GM21737 (cell line): ENCODE results near the gene CHRNE.
"Not testable (repeated sequence)": the region's sequence is repeated elsewhere in the genome, so short reads cannot be mapped to it uniquely, and the experiment has no call there.

ENCODE experiments used
- ATAC-seq: cut with Tn5 transposase; IDR thresholded peaks from one replicate; pipeline ENCODE4 v1.9.1; 2021; ENCODE audit warnings: mild to moderate bottlenecking, moderate library complexity; ENCODE audit not compliant: unreplicated experiment

Gene CHRNE

DNA sequence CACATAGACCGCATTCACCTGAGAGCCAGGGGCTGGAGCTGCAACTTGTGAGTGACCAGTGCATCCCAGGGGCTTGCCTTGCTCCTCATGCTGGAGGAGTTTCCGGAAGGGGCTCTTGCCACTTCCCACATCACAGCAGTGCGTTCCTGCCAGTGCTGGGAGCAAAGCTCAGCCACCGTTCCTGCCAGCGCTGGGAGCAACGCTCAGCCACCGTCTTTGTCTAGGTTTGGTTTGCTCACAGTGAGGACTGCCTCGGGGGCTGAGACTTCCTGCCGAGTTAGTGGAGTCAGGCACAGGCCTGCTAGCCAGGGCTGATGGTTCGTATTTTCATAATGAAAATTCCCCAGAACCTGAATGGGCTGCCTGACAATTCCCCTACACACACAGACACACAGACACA is 5.4 kb upstream of the CHRNE start:
- ATAC-seq, result no peak

DNA sequence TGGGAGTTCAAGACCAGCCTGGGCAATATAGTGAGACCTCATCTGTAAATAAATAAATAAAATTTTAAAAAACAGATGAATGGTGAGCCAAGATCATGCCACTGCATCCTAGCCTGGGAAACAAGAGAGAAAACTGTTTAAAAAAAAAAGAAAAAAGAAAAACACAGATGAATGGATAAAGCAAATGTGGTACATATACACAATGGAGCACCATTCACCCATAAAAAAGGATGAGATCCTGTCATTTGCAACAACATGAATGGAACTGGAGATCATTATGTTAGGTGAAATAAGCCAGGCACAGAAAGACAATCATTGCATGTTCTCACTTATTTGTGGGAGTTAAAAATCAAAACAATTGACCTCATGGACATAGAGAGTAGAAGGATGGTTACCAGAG is 3.7 kb upstream of the CHRNE start:
- ATAC-seq, result not testable (repeated sequence)

DNA sequence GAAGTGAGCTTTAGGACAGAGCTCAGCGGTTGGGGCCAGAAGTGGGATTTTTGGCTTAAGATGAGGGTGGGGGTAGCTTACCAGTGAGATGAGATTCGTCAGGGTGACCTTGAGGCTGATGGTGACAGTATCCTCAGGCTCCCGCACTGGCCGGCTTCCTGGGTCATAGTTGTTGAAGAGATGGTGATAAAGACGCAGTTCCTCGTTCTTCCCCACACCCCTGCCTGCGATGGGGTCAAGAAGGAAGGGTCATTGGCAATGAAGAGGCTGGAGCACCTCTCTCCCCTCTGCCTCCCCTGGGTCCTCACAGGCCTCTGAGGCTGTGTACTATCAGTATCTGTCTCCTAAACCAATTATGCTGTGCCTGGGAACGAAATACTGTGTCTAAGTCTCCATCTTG is 358 bp downstream of the CHRNE start:
- no peak for ATAC-seq

DNA sequence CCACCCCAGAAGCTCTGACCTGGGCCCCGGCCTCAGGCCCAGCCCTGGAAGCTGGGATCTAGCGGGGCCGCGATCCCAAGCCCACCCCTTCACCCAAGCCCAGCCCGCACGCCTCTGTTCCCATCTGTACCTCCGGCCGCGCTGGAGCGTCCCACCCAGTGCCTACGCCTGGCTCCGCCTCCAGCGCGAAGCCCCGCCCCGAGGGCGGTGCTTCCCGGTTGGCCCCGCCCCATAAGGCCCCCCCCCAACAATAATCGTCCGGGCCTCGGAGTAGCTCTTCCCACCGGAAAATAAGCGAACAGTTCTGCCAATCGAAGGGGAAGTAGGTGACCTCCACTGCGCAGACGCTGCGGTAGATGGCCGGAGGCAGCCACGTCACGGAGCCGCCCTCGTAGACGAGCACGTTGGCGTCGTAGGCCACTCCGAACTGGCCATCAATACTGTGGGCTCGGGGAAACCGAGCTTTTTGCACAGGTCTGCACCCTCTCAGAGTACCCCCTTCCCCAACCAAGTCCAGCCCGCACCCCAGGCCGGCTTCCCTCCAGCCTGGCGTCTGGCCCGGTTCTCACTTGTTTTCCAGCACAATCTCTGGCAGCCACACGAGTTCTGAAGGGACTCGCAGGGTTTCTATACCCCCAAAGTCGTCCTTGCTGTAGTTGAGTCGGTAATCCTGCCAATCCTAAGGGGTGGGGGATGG is 1.1 kb downstream of the CHRNE start:
- no peak for ATAC-seq

DNA sequence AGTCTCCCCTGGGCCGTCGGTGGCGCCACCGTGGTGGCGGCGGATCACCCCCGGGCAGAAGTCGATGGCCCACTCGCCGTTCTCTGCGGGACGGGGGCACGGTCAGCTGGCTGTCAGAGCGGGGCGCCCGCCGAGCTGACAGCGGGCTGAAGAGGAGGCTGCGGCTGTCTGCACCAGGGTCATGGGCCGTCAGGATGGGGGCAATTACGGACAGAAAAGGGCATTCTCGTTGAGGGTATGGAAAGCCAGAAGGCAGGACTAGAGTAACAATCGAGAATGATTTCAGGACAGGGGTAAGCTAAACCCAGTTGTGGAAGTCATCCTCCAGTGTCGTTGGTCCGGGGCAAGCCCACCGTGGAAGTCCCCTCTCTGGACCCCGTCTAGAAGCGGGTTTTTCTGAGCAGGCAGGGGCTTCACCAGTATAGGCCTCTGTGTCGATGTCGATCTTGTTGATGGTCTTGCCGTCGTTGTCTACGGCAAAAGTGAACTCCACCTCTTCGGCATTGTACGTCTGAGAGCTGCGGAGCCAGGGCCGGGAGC is 1.7 kb downstream of the CHRNE start:
- no peak for ATAC-seq

DNA sequence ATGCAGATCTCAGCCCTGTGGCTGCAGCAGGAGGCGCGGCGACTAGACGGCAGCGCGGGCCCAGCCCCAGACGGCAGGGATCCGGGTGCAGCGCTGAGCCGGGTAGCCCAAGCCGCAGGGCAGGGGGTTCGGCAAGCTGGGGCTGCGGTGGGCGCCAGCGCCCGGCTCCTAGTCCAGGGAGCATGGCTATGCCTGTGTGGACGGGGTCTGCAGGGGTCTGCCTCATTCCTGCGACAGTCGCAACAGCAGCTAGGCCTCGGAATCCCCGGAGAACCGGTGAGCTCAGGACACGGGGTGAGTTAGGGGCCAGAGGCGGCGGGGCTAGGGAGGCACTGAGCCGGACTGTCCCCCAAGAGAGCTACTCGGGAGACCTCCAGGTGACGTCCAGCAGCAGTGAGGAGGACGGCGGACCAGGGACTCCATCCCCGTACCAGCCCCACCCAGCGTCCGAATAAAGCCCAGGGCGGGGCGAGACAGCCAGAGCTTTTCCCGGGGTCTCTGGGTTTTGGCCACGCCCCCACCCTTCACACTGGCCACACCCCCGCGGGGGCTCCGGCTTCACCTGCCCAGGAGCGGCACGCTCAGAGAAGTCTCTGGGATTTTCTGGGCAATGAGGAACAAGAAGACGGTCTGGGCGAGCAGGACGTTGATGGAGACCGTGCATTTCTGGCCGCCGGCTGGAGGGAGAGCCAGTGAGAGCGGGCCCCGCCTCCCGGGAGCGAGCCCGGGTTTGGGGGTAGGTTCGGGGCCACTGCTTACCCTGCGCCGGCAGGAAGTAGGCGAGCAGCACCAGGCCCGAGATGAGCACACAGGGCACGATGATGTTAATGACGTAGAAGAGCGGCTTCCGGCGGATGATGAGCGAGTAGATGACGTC is 2.4 kb downstream of the CHRNE start:
- no peak for ATAC-seq

DNA sequence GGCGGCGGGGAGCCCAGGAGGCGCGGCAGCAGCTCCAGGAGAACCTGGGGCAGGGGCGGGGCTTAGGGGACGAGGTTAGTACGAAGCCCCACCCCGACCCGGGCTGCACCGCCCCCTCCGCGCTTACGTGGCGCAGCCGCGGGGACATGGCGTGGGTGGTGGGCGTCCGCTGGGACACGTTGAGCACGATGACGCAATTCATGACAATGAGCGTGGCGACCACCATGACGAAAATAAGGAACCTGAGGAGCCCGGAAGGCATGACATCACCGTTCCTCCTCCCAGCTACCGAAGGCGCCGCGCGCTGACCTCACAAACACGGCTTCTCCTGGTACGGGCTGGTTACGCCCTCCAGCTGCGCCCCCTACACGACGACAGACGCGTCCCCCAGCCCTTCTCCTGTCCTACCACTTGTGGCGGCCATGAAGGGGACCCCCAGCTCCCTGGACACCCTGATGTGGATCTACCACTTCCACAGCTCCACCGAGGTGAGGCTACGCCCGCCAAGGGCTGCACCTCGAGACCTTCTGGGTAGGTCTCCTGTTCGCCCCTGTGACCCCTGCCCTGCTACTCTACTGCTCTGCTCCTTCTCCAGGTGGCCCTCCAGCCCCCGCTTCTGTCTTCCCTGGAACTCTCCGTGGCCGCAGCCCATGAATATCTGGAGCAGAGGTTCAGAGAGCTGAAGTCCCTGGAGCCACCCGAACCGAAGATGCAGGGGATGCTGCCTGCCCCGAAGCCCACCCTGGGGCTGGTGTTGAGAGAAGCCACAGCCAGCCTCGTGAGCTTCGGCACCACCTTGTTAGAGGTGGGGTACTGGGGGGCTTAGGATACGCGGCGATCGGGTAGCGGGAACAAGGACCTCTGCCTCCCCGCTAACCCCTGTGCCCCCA is 3.3 kb downstream of the CHRNE start, which contains the start of gene C17orf107:
Gene C17orf107 (plus strand): TSS at position 196 of the 890 bp plus-strand sequence. CDS start 227 bp downstream, at position 423.
- ATAC-seq, result no peak

DNA sequence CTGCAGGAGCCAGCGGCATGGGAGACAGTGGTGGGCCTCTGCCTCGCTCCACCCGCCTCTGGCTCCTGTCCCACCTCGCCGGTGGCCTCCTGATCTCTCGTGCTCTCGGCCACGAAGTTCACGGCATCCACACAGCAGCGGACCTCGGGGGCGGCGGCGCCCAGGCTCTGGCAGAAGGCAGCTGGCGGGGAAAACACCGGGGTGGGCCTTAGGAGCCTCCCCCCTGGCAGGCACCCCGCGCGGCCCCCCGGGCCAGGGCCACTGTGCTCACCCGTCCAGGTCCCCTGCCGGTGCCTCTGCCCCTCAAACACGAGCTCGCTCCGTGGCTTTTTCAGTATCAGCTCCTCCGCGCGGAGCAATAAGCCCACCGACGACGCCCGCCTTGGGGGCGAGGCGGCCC is 4.0 kb downstream of the CHRNE start:
- no peak for ATAC-seq

DNA sequence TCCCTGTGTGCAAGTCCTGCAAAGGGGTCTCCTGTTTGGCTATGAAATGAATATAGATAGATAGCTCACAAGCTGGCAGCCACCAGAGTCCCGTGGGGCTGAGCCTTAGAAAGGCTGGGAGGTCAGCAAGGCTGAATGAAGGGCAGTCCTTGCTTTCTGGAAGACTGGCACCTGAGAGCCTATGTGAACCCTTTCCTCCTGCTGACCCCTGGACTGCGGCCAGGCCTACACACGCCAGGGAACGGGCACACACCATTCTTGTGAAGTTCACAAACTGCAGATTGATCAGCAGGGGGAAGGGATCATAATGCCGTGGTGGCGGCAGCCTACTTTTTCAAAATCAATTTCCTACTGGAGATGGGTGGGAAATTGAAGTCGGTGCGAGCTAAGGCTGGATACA is 4.5 kb downstream of the CHRNE start:
- ATAC-seq, result no peak

DNA sequence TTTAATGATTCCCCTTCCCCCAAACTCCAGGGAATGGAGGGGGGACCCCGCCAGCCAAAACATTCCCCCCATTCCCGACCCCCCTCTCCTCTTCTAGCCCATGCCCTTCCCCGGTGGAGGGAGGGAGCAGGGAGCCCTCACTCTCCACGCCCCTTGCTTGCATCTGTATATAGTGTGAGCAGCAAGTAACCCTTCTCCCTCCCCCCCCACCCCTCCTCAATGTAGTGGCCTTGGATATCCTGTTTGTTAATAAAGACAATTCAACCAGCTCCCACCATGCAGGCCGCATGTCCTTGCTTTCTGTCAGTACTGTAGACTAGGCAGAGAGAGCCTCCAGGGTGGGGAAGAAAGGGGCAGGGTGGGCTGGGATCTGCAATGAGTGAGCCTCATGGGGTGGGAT is 5.1 kb downstream of the CHRNE start:
- no peak for ATAC-seq

DNA sequence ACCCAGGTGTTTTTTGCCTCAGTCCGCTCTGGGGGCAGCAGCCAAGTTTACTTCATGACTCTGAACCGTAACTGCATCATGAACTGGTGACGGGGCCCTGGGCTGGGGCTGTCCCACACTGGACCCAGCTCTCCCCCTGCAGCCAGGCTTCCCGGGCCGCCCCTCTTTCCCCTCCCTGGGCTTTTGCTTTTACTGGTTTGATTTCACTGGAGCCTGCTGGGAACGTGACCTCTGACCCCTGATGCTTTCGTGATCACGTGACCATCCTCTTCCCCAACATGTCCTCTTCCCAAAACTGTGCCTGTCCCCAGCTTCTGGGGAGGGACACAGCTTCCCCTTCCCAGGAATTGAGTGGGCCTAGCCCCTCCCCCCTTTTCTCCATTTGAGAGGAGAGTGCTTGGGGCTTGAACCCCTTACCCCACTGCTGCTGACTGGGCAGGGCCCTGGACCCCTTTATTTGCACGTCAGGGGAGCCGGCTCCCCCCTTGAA is 5.7 kb downstream of the CHRNE start:
- no peak for ATAC-seq

DNA sequence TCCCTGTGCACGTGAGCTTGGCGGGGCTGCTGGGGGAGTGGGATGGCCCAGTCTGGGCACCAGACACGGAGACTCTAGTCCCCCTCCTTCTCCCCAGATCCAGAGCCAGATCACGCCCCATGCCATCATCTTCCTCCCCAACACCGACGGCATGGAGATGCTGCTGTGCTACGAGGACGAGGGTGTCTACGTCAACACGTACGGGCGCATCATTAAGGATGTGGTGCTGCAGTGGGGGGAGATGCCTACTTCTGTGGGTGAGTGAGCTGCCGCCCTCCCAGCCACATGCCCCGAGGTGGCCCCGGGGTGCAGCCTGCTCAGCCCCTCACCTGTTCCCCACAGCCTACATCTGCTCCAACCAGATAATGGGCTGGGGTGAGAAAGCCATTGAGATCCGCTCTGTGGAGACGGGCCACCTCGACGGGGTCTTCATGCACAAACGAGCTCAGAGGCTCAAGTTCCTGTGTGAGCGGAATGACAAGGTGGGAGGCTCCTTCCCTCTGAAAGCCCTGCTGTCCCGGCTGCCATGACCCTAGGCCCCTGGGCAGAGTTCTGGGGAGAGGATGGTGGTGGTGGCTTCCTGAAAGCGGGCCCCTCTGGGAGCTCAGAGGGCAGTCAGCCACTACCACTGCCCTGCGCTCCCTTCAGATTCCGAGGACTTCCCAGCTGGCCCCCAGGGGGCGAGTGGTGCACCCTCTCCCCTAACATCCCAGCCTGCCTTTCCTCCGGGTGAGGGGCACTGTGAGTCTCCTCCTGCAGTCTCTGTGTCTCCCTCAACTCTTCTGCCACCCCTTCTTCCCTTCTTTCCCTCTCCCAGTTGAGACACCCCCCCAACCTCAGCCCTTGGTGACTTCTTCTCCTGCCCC is 6.3 kb downstream of the CHRNE start:
- no peak for ATAC-seq

DNA sequence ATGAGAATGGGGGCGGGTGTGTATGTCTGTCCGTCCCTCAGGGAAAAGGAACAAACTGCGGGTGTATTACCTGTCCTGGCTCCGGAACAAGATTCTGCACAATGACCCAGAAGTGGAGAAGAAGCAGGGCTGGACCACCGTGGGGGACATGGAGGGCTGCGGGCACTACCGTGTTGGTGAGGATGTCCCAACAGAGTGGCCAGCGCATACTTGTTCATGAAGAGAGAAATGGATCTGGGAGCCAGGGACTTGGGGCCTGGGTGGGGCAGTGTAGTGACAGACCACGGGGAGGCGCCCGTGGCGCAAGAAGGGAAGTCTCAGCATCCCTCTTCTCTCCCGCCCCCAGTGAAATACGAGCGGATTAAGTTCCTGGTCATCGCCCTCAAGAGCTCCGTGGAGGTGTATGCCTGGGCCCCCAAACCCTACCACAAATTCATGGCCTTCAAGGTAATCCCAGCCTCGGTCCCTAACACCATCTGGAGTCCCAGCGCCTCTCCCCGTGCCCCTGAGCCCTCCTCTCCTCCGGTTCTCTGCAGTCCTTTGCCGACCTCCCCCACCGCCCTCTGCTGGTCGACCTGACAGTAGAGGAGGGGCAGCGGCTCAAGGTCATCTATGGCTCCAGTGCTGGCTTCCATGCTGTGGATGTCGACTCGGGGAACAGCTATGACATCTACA is 7.1 kb downstream of the CHRNE start:
- no peak for ATAC-seq

DNA sequence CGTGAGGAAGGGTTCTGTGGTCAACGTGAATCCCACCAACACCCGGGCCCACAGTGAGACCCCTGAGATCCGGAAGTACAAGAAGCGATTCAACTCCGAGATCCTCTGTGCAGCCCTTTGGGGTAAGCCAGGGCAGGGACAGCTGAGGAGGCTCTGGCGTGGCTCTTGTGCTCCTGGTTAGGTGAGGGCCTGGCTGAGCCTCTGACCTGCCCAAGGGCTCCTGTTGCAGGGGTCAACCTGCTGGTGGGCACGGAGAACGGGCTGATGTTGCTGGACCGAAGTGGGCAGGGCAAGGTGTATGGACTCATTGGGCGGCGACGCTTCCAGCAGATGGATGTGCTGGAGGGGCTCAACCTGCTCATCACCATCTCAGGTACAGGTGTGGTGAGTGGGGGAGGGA is 7.8 kb downstream of the CHRNE start:
- no peak for ATAC-seq

DNA sequence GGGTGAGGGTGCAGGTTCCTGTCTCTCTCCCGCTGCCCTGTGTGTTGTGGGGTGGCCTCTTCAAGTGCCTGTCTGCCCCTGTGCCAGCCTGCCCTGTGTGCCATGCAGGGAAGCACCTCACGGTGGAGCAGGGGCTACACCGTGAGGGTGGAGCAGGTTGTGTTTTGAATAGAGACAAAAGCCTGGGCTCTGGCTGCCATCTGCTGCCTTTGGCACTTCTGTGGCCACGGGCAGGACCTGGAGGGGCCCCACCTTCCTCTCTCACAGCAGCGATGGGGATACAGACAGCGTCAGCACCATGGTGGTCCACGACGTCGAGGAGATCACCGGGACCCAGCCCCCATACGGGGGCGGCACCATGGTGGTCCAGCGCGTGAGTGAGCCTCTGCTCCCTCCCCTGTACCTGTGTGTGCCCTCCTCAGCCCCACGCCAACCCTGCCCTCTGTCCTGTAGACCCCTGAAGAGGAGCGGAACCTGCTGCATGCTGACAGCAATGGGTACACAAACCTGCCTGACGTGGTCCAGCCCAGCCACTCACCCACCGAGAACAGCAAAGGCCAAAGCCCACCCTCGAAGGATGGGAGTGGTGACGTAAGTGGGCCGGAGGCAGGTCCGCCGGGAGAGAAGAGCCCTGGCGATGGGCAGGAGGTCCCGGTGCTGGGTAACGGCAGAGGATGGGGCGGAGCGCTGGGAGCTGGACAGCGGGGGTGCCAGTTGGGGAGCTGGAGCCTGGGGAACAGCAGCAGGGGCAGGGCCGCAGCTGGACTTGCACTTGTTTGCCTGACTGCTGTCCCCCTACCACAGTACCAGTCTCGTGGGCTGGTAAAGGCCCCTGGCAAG is 9.0 kb downstream of the CHRNE start:
- ATAC-seq, result no peak

DNA sequence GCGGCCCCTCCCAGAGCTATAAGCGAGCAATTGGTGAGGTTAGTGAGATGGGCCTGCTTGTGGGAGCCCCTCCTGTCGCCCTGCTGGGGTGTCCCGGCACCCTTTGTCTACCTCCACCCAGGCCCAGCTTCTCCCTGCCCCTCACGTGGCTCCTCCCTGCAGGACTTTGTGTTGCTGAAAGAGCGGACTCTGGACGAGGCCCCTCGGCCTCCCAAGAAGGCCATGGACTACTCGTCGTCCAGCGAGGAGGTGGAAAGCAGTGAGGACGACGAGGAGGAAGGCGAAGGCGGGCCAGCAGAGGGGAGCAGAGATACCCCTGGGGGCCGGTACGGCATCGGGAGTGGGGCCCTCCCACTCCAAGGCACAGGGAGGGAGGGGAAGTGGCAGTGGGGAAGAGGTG is 9.6 kb downstream of the CHRNE start:
- no peak for ATAC-seq

DNA sequence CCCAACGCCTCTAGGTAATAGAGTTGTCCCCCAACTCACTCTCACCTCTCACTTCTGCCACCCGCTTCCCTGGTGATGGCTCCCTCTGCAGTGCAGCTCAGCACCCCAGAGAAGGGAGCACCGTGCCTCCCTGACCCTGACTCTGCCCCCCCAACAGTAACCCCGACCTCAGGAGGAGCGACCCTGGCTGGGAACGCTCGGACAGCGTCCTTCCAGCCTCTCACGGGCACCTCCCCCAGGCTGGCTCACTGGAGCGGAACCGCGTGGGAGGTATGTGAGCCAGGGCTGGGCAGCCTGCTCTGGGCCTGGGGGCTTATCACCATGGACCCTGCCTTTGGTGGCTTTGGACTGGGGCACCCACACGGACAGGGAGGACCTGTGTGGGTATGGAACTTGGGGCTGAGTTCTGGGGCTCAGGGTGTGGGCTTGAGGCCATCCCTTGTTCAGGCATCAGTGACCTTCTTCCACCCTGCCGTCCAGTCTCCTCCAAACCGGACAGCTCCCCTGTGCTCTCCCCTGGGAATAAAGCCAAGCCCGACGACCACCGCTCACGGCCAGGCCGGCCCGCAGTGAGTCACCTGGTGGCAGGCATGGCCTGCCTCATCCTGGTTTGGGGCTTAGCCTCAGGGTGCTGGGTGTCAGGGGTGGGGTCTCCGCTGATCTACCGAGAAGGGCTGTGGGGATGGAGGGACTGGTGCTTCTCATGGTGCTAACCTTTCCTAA is 10.2 kb downstream of the CHRNE start:
- no peak for ATAC-seq
